ENCODE data around the gene COX5B.
"Not testable (repeated sequence)": the region's sequence is repeated elsewhere in the genome, so short reads cannot be mapped to it uniquely, and the experiment has no call there.

Gene COX5B

GRCh38 chr2:97645695-97646629 is at the start of gene COX5B:
Gene COX5B (plus strand): TSS chr2:97646062. CDS start chr2:97646087, 25 bp downstream.
- peak; percentile 100 for DNase-seq

GRCh38 chr2:97596180-97596579 is 49.7 kb upstream of the COX5B start:
- not testable (repeated sequence) for DNase-seq

GRCh38 chr2:97601537-97601936 is 44.3 kb upstream of the COX5B start:
- not testable (repeated sequence) for DNase-seq

- DNase-seq: not testable (repeated sequence)
Measured at GRCh38 chr2:97605109-97605508, 40.8 kb upstream of the COX5B start.

- not testable (repeated sequence) for DNase-seq
Measured at GRCh38 chr2:97605524-97606339, 40.1 kb upstream of the COX5B start.

- DNase-seq: not testable (repeated sequence)
Measured at GRCh38 chr2:97608745-97609144, 37.1 kb upstream of the COX5B start.

GRCh38 chr2:97611895-97612294 is 34.0 kb upstream of the COX5B start:
- DNase-seq: not testable (repeated sequence)

- DNase-seq: not testable (repeated sequence)
Measured at GRCh38 chr2:97615746-97616145, 30.1 kb upstream of the COX5B start.

GRCh38 chr2:97617911-97618310 is 28.0 kb upstream of the COX5B start:
- no peak for DNase-seq

GRCh38 chr2:97618939-97619827 is 26.7 kb upstream of the COX5B start:
- DNase-seq: not testable (repeated sequence)

- DNase-seq: not testable (repeated sequence)
Measured at GRCh38 chr2:97620492-97620891, 25.4 kb upstream of the COX5B start.

GRCh38 chr2:97622976-97623375 is 22.9 kb upstream of the COX5B start:
- DNase-seq: not testable (repeated sequence)

- DNase-seq: not testable (repeated sequence)
Measured at GRCh38 chr2:97625354-97626048, 20.4 kb upstream of the COX5B start.

- not testable (repeated sequence) for DNase-seq
Measured at GRCh38 chr2:97626049-97626430, 19.8 kb upstream of the COX5B start.

- DNase-seq: no peak
Measured at GRCh38 chr2:97644023-97644717, 1.7 kb upstream of the COX5B start.

GRCh38 chr2:97645112-97645694 is 659 bp upstream of the COX5B start:
- DNase-seq: peak; percentile 57

- DNase-seq: peak; percentile 16
Measured at GRCh38 chr2:97646977-97647376, 1.1 kb downstream of the COX5B start.

- no peak for DNase-seq
Measured at GRCh38 chr2:97651114-97651513, 5.3 kb downstream of the COX5B start.

GRCh38 chr2:97653473-97653872 is 7.6 kb downstream of the COX5B start:
- DNase-seq: no peak

GRCh38 chr2:97653874-97654273 is 8.0 kb downstream of the COX5B start:
- DNase-seq: no peak

- no peak for DNase-seq
Measured at GRCh38 chr2:97654309-97654708, 8.4 kb downstream of the COX5B start.
